HepG2 (cell line): ENCODE results near the gene DTNB. TPM values are rescaled to one million over a fixed set of nuclear protein-coding genes. Genes with fewer than 3 reads are reported as not detected.

Source experiments
- ATAC-seq: fragments of 200-7000 bp; cut with Tn5 transposase; 3 replicates; pipeline ENCODE4 v1.9.1; 2020; ENCODE audit warnings: mild to moderate bottlenecking, moderate library complexity
- BruUV-seq: library from RNA; stranded (reverse); fragments of 400-500 nt; replicated peaks from 2 replicates; lab custom pipeline; 2021; lab: Mats Ljungman, UMichigan
- CTCF ChIA-PET: fragments of 300-600 bp; formaldehyde crosslinking; extraction: SDS; loops from one replicate; lab custom pipeline; 2021; ENCODE audit warnings: low total read pairs, inconsistent platforms, low intra/inter-chr PET ratio; lab: Yijun Ruan, JAX
- POLR2A ChIA-PET: fragments of 350-600 bp; sonication (Branson Sonifier 250); formaldehyde crosslinking; loops from one replicate; lab custom pipeline; 2020; ENCODE audit warnings: antibody characterized with exemption, inconsistent platforms; lab: Yijun Ruan, JAX
- DNase-seq: peaks from one replicate; pipeline ENCODE4 v3.0.0-alpha.2; 2015; ENCODE audit warnings: low spot score
- FAIRE-seq: peaks from 3 replicates; lab custom pipeline; 2011; peaks lifted over from hg19 to GRCh38; lab: Jason Lieb, UNC
- H2AFZ ChIP-seq: one replicate; pipeline ENCODE4 v1.6.1; 2011; ENCODE audit warnings: low read length, inconsistent platforms
- H3K27ac ChIP-seq: fragments of 300-600 bp; 3 replicates; pipeline ENCODE4 v1.8.0; 2011; ENCODE audit warnings: mixed run types, mild to moderate bottlenecking, mixed read lengths, low read length, inconsistent platforms; ENCODE audit not compliant: insufficient read depth; ENCODE audit errors: extremely low read length
- H3K27me3 ChIP-seq, 2 experiments: fragments of 200-600 bp in 1 of 2; 2 replicates in 1 of 2; 3 replicates in 1 of 2; pipeline versions ENCODE4 v1.6.0 to v1.8.0; 2011; ENCODE audit warnings: low read length in 2 of 2, mild to moderate bottlenecking in 2 of 2, moderate library complexity in 2 of 2, inconsistent platforms in 1 of 2; ENCODE audit not compliant: insufficient read depth in 2 of 2, control insufficient read depth in 1 of 2
- H3K36me3 ChIP-seq, 2 experiments: fragments of 200-600 bp in 1 of 2; replicated peaks in 1 of 2; 2 replicates in 1 of 2; 3 replicates in 1 of 2; pipeline versions ENCODE4 v1.5.1 to v1.8.0; 2011; ENCODE audit warnings: low read length in 2 of 2, inconsistent platforms in 1 of 2; ENCODE audit not compliant: insufficient read depth in 2 of 2, control insufficient read depth in 1 of 2
- H3K4me1 ChIP-seq: 2 replicates; pipeline ENCODE4 v1.5.1; 2012; ENCODE audit warnings: low read length, inconsistent platforms; ENCODE audit not compliant: insufficient read depth
- H3K4me2 ChIP-seq: 2 replicates; pipeline ENCODE4 v1.6.0; 2011; ENCODE audit warnings: low read depth, low read length, inconsistent platforms
- H3K4me3 ChIP-seq, 3 experiments: fragments of 200-600 bp in 1 of 3; sonication (generic), shearing (Covaris generic) in 1 of 3; replicated peaks in 1 of 3; 2 replicates each; pipeline ENCODE4 v1.5.1; 2011 to 2016; ENCODE audit warnings: low read length in 3 of 3, inconsistent platforms in 2 of 3, low read depth in 2 of 3, mild to moderate bottlenecking in 2 of 3, control low read depth in 1 of 3, mixed read lengths in 1 of 3; ENCODE audit not compliant: insufficient read depth in 1 of 3
- H3K79me2 ChIP-seq: one replicate; pipeline ENCODE4 v1.6.1; 2011; ENCODE audit warnings: low read length, inconsistent platforms; ENCODE audit not compliant: insufficient read depth
- H3K9ac ChIP-seq: 2 replicates; pipeline ENCODE4 v1.6.0; 2011; ENCODE audit warnings: mild to moderate bottlenecking, low read depth, low read length, inconsistent platforms; ENCODE audit not compliant: insufficient read depth
- H3K9me3 ChIP-seq: 2 replicates; pipeline ENCODE4 v1.5.1; 2012; ENCODE audit warnings: mild to moderate bottlenecking, low read length
- H4K20me1 ChIP-seq: 2 replicates; pipeline ENCODE4 v1.6.0; 2011; ENCODE audit warnings: inconsistent platforms, mild to moderate bottlenecking, low read length, moderate library complexity; ENCODE audit not compliant: insufficient read depth
- CEBPG ChIP-seq: IDR thresholded peaks from 2 replicates; pipeline ENCODE4 v1.6.1; 2016
- FOXA3 ChIP-seq: IDR thresholded peaks from 2 replicates; pipeline ENCODE4 v1.6.1; 2016; ENCODE audit warnings: missing genetic modification reagents, missing compliant biosample characterization
- HDAC2 ChIP-seq: sonication (generic); formaldehyde crosslinking; IDR thresholded peaks from 2 replicates; pipeline ENCODE4 v1.4.0; 2020; ENCODE audit warnings: missing genetic modification reagents
- HHEX ChIP-seq: IDR thresholded peaks from 2 replicates; pipeline ENCODE4 v1.6.1; 2016; ENCODE audit warnings: control low read depth
- IRF2 ChIP-seq: IDR thresholded peaks from 2 replicates; pipeline ENCODE4 v1.6.1; 2018; ENCODE audit warnings: missing genetic modification reagents, missing compliant biosample characterization
- KDM1A ChIP-seq: IDR thresholded peaks from 2 replicates; pipeline ENCODE4 v1.6.1; 2016; ENCODE audit warnings: missing compliant biosample characterization
- KDM5A ChIP-seq: fragments of 200-600 bp; sonication (generic); IDR thresholded peaks from 2 replicates; pipeline ENCODE4 v1.7.0; 2018; ENCODE audit warnings: antibody characterized with exemption, mild to moderate bottlenecking, low read length, borderline replicate concordance
- LCORL ChIP-seq, 2 experiments: fragments of 450-650 bp in 1 of 2; sonication (generic) in 1 of 2; formaldehyde crosslinking in 1 of 2; IDR thresholded peaks; 2 replicates each; pipeline versions ENCODE4 v1.5.0 to v1.6.1; 2017 to 2020; ENCODE audit warnings: antibody characterized with exemption in 1 of 2, missing genetic modification reagents in 1 of 2
- MIXL1 ChIP-seq: IDR thresholded peaks from 2 replicates; pipeline ENCODE4 v1.6.1; 2016
- RFX1 ChIP-seq: fragments of 450-650 bp; IDR thresholded peaks from 2 replicates; pipeline ENCODE4 v1.6.1; 2017
- RXRB ChIP-seq: IDR thresholded peaks from 2 replicates; pipeline ENCODE4 v1.6.1; 2016; ENCODE audit warnings: borderline replicate concordance, missing genetic modification reagents, missing compliant biosample characterization
- TCF7 ChIP-seq: sonication (generic); IDR thresholded peaks from 2 replicates; pipeline ENCODE4 v1.6.1; 2016; ENCODE audit warnings: antibody characterized with exemption, low read depth
- ZBTB8A ChIP-seq: sonication (generic); formaldehyde crosslinking; IDR thresholded peaks from 2 replicates; pipeline ENCODE4 v1.4.0; 2020; ENCODE audit warnings: mild to moderate bottlenecking, low read depth, missing genetic modification reagents, borderline replicate concordance
- ZNF292 ChIP-seq: sonication (generic); formaldehyde crosslinking; IDR thresholded peaks from 2 replicates; pipeline ENCODE4 v1.8.1; 2022; ENCODE audit warnings: mild to moderate bottlenecking, low read depth, missing genetic modification reagents, borderline replicate concordance
- ZNF3 ChIP-seq: IDR thresholded peaks from 2 replicates; pipeline ENCODE4 v1.7.0; 2017; ENCODE audit warnings: inconsistent platforms
- ZNF841 ChIP-seq: sonication (generic); formaldehyde crosslinking; IDR thresholded peaks from 2 replicates; pipeline ENCODE4 v1.8.1; 2023; ENCODE audit warnings: missing genetic modification reagents, borderline replicate concordance
- WGBS: methylation state at CpG from one replicate; pipeline ENCODE4 v1.1.6; 2017; ENCODE audit warnings: low lambda C conversion rate; 5-methylcytosine and 5-hydroxymethylcytosine counted together
- in situ Hi-C: cut with HindIII; loops from 2 replicates; pipeline ENCODE4 v1.10.0; 2017; ENCODE audit warnings: low pct_unique_long_range_greater_than_20kb; ENCODE audit not compliant: extremely low pct_ligation_motif_present
- intact Hi-C: fragments of 100-400 bp; cut with micrococcal nuclease; formaldehyde crosslinking; loops from one replicate; pipeline ENCODE4 v1.10.0; 2022; ENCODE audit not compliant: unreplicated experiment
- polyA plus RNA-seq, 8 experiments: library from polyadenylated mRNA; depleted of rRNA in 3 of 8; stranded (reverse) in 7 of 8; unstranded in 1 of 8; fragments of >200 nt; fragmentation: Illumina TruSeq in 4 of 8; extraction: Trizol in 4 of 8; gene quantifications; 2 replicates each; pipeline versions ENCODE4 v1.2.1 to v1.2.3, GENCODE V29; 2011 to 2016; ENCODE audit warnings: low read depth in 4 of 8, missing spikeins in 1 of 8, mixed read lengths in 1 of 8; ENCODE audit not compliant: insufficient read depth in 1 of 8
- total RNA-seq, 5 experiments: library from RNA; depleted of rRNA; stranded (reverse); fragments of >200 nt; fragmentation: Illumina TruSeq; extraction: Trizol; gene quantifications; 2 replicates each; pipeline ENCODE4 v1.2.3, GENCODE V29; 2016; ENCODE audit warnings: low read depth in 1 of 5
- TF ChIP-seq, protein P1 (sequence below): sonication (generic); formaldehyde crosslinking; IDR thresholded peaks from 2 replicates; pipeline ENCODE4 v1.5.0; 2020; ENCODE audit warnings: mild to moderate bottlenecking, missing genetic modification reagents, moderate library complexity
- TF ChIP-seq, protein P2 (sequence below): sonication (generic); formaldehyde crosslinking; IDR thresholded peaks from 2 replicates; pipeline ENCODE4 v1.4.0; 2020; ENCODE audit warnings: missing genetic modification reagents

DTNB gene
- total and polyA plus RNA-seq, 2 of the 13 experiments (the other 11 are each of a cell fraction or from before 2014, with no cell fraction given): 14.4 to 23.9 TPM

GRCh38 chr2:25567406-25567805, 106.0 kb downstream of the DTNB start (continued):
- TF ChIP-seq, protein P1, sequence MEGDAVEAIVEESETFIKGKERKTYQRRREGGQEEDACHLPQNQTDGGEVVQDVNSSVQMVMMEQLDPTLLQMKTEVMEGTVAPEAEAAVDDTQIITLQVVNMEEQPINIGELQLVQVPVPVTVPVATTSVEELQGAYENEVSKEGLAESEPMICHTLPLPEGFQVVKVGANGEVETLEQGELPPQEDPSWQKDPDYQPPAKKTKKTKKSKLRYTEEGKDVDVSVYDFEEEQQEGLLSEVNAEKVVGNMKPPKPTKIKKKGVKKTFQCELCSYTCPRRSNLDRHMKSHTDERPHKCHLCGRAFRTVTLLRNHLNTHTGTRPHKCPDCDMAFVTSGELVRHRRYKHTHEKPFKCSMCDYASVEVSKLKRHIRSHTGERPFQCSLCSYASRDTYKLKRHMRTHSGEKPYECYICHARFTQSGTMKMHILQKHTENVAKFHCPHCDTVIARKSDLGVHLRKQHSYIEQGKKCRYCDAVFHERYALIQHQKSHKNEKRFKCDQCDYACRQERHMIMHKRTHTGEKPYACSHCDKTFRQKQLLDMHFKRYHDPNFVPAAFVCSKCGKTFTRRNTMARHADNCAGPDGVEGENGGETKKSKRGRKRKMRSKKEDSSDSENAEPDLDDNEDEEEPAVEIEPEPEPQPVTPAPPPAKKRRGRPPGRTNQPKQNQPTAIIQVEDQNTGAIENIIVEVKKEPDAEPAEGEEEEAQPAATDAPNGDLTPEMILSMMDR (CRISPR knock-in tag): peak; percentile 74
- TF ChIP-seq KDM5A (no peak), ZNF3 (CRISPR knock-in tag) (peak; percentile 82), RXRB (peak; percentile 44; the same call in 1 of the 2 replicates), HDAC2 (CRISPR knock-in tag) (0 out of 2 replicates have a peak, but pooled peaks have one; percentile 16), IRF2 (0 out of 2 replicates have a peak, but pooled peaks have one; percentile 34)
- TF ChIP-seq, all 625 proteins: peak for 15

- BruUV-seq: no TSS peak
- POLR2A ChIA-PET: no interaction called here
Measured at GRCh38 chr2:25566694-25567093, 106.7 kb downstream of the DTNB start.

More at GRCh38 chr2:25566694-25567093, 106.7 kb downstream of the DTNB start:
- Histone ChIP-seq H3K36me3 (no peaks in the 10 kb centered on the region), H3K9ac (no peak overlapping the region), H3K79me2 (no peaks in the 10 kb centered on the region), H2AFZ (no peak overlapping the region), H3K9me3 (no peaks in the 10 kb centered on the region), H4K20me1 (no peaks in the 10 kb centered on the region), H3K27me3 (no peaks in the 10 kb centered on the region), H3K4me3 (no peak overlapping the region), H3K4me2 (no peak overlapping the region), H3K4me1 (no peaks in the 10 kb centered on the region), H3K27ac (no peak overlapping the region)
- FAIRE-seq (peak; percentile 15), DNase-seq (no peak), ATAC-seq (no peak)
- WGBS: 94% methylated on average over 2 of the region's 2 CpGs
- CTCF ChIA-PET: interaction anchor here (1.0 to 1.6 kb wide), 4 partner anchors 190 to 257 kb away, joined by 4 to 7 read pairs (median 6); no protein-coding TSS in a partner anchor
- intact Hi-C loops: no loop called here
- in situ Hi-C loops: no loop called here
- TF ChIP-seq KDM1A (CRISPR knock-in tag): no peak
- TF ChIP-seq MIXL1 (CRISPR knock-in tag): no peak
- TF ChIP-seq RFX1: no peak
- no peak for TF ChIP-seq CEBPG (CRISPR knock-in tag)
- TF ChIP-seq LCORL (IDR thresholded peaks at IDR 0.05): no peak
- TF ChIP-seq LCORL (CRISPR knock-in tag; IDR thresholded peaks at IDR 0.05): no peak
- TF ChIP-seq TCF7: no peak
- no peak for TF ChIP-seq HHEX (CRISPR knock-in tag)
- no peak for TF ChIP-seq ZNF841 (CRISPR knock-in tag)
- TF ChIP-seq ZBTB8A (CRISPR knock-in tag): no peak
- TF ChIP-seq FOXA3: no peak
- no peak for TF ChIP-seq ZNF292 (CRISPR knock-in tag)
- TF ChIP-seq, protein P2, sequence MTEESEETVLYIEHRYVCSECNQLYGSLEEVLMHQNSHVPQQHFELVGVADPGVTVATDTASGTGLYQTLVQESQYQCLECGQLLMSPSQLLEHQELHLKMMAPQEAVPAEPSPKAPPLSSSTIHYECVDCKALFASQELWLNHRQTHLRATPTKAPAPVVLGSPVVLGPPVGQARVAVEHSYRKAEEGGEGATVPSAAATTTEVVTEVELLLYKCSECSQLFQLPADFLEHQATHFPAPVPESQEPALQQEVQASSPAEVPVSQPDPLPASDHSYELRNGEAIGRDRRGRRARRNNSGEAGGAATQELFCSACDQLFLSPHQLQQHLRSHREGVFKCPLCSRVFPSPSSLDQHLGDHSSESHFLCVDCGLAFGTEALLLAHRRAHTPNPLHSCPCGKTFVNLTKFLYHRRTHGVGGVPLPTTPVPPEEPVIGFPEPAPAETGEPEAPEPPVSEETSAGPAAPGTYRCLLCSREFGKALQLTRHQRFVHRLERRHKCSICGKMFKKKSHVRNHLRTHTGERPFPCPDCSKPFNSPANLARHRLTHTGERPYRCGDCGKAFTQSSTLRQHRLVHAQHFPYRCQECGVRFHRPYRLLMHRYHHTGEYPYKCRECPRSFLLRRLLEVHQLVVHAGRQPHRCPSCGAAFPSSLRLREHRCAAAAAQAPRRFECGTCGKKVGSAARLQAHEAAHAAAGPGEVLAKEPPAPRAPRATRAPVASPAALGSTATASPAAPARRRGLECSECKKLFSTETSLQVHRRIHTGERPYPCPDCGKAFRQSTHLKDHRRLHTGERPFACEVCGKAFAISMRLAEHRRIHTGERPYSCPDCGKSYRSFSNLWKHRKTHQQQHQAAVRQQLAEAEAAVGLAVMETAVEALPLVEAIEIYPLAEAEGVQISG (CRISPR knock-in tag): no peak
- TF ChIP-seq KDM5A: no peak
